DND-41 (cell line): ENCODE measurements around the gene COG8.

Source experiments
- ATAC-seq: fragments of 200-7000 bp; cut with Tn5 transposase; 3 replicates; pipeline ENCODE4 v1.9.1; 2021; ENCODE audit warnings: low read depth; ENCODE audit not compliant: insufficient read depth
- DNase-seq: peaks from one replicate; pipeline ENCODE4 v3.0.0-alpha.2; 2020
- H2AFZ ChIP-seq: 2 replicates; pipeline ENCODE4 v1.6.0; 2012; ENCODE audit warnings: low read depth, low read length
- H3K27ac ChIP-seq: 2 replicates; pipeline ENCODE4 v1.5.1; 2012; ENCODE audit warnings: low read length, inconsistent platforms
- H3K27me3 ChIP-seq: fragments of 200-600 bp; sonication (generic); 2 replicates; pipeline ENCODE4 v1.6.0; 2012; ENCODE audit warnings: low read length, mild to moderate bottlenecking, inconsistent platforms; ENCODE audit not compliant: insufficient read depth, poor library complexity
- H3K36me3 ChIP-seq: 2 replicates; pipeline ENCODE4 v1.5.1; 2012; ENCODE audit warnings: low read length, inconsistent platforms; ENCODE audit not compliant: insufficient read depth
- H3K4me1 ChIP-seq: 2 replicates; pipeline ENCODE4 v1.5.1; 2012; ENCODE audit warnings: mild to moderate bottlenecking, low read length; ENCODE audit not compliant: insufficient read depth
- H3K4me2 ChIP-seq: 2 replicates; pipeline ENCODE4 v1.6.0; 2012; ENCODE audit warnings: mild to moderate bottlenecking, moderate library complexity, low read length, inconsistent platforms; ENCODE audit not compliant: insufficient read depth
- H3K4me3 ChIP-seq, 2 experiments: fragments of 200-600 bp in 1 of 2; shearing (Covaris generic) in 1 of 2; 2 replicates each; pipeline ENCODE4 v1.5.1; 2012 to 2016; ENCODE audit warnings: inconsistent platforms in 2 of 2, low read length in 2 of 2, mild to moderate bottlenecking in 2 of 2, low read depth in 1 of 2, moderate library complexity in 1 of 2
- H3K79me2 ChIP-seq: 2 replicates; pipeline ENCODE4 v1.6.0; 2012; ENCODE audit warnings: low read length, inconsistent platforms; ENCODE audit not compliant: insufficient read depth
- H3K9ac ChIP-seq: 2 replicates; pipeline ENCODE4 v1.6.0; 2012; ENCODE audit warnings: low read depth, mild to moderate bottlenecking, inconsistent platforms, low read length, moderate library complexity
- H3K9me3 ChIP-seq: 2 replicates; pipeline ENCODE4 v1.5.1; 2012; ENCODE audit warnings: low read length, moderate library complexity, mild to moderate bottlenecking, inconsistent platforms; ENCODE audit not compliant: insufficient read depth, severe bottlenecking
- H4K20me1 ChIP-seq: 2 replicates; pipeline ENCODE4 v1.6.0; 2012; ENCODE audit warnings: low read length; ENCODE audit not compliant: insufficient read depth
- EZH2 ChIP-seq: IDR thresholded peaks from 3 replicates; pipeline ENCODE4 v1.6.1; 2012; ENCODE audit warnings: borderline replicate concordance, low read depth, mild to moderate bottlenecking, moderate library complexity, low read length, inconsistent platforms; ENCODE audit not compliant: severe bottlenecking
- TF ChIP-seq, protein P1 (sequence below): IDR thresholded peaks from 2 replicates; pipeline ENCODE4 v1.5.1; 2012; ENCODE audit warnings: borderline replicate concordance, low read length, moderate library complexity, mild to moderate bottlenecking; ENCODE audit not compliant: poor library complexity, severe bottlenecking; ENCODE audit errors: extremely low read depth

The COG8 gene

DNA sequence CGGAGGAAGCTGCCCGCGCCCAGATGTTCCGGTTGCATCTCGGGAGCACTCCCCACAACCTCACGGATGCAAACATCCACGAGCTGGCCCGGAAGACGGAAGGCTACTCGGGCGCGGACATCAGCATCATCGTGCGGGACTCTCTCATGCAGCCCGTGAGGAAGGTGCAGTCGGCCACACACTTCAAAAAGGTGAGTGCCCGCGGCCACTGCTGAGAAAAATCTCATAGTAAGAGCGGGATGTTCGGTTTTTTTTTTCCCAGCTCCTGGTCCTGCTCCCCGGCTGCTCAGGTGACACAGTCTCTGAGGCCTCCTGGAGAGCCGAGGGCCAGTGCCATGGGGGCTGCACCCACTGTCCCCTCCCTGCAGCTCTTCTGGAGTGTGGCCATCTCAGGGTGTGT is 18.3 kb downstream of the COG8 start:
- Histone ChIP-seq H2AFZ (no peak overlapping the region), H3K4me2 (no peak overlapping the region), H3K36me3 (peaks cover 92% of the 10 kb centered on the region), H3K9ac (no peak overlapping the region), H3K27ac (no peak overlapping the region), H3K4me3 (no peak overlapping the region), H3K27me3 (no peaks in the 10 kb centered on the region), H4K20me1 (peaks cover 83% of the 10 kb centered on the region), H3K79me2 (peaks cover 79% of the 10 kb centered on the region), H3K4me1 (peaks cover 15% of the 10 kb centered on the region), H3K9me3 (no peaks in the 10 kb centered on the region)
- DNase-seq = no peak
- no peak for TF ChIP-seq EZH2
- TF ChIP-seq, protein P1, sequence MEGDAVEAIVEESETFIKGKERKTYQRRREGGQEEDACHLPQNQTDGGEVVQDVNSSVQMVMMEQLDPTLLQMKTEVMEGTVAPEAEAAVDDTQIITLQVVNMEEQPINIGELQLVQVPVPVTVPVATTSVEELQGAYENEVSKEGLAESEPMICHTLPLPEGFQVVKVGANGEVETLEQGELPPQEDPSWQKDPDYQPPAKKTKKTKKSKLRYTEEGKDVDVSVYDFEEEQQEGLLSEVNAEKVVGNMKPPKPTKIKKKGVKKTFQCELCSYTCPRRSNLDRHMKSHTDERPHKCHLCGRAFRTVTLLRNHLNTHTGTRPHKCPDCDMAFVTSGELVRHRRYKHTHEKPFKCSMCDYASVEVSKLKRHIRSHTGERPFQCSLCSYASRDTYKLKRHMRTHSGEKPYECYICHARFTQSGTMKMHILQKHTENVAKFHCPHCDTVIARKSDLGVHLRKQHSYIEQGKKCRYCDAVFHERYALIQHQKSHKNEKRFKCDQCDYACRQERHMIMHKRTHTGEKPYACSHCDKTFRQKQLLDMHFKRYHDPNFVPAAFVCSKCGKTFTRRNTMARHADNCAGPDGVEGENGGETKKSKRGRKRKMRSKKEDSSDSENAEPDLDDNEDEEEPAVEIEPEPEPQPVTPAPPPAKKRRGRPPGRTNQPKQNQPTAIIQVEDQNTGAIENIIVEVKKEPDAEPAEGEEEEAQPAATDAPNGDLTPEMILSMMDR = no peak
- no peak for ATAC-seq

DNA sequence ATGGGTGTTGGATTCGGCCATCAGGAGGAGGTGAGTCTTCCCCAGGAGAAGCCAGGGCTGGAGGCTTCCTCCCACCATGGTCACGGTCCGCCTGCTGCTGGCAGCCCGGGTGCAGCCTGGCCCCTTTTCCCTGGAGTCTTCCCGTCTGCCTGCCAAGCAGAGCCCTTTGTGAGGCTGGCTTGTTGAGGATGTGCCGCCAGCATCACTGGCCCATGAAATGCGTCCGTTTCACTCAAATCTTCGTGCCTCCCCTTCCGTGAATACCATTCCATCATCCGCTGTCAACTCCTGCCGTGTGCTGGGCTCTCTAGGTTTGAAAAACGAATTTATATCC is 18.7 kb downstream of the COG8 start:
- H4K20me1 ChIP-seq = peaks cover 83% of the 10 kb centered on the region
- peaks cover 92% of the 10 kb centered on the region for H3K36me3 ChIP-seq
- H3K4me3 ChIP-seq = no peak overlapping the region
- no peak overlapping the region for H2AFZ ChIP-seq
- H3K27ac ChIP-seq = no peak overlapping the region
- no peaks in the 10 kb centered on the region for H3K9me3 ChIP-seq
- no peak for ATAC-seq
- no peak for DNase-seq
- H3K27me3 ChIP-seq = no peaks in the 10 kb centered on the region
- TF ChIP-seq EZH2 = no peak
- TF ChIP-seq, protein P1 = no peak
- H3K9ac ChIP-seq = no peak overlapping the region
- H3K4me1 ChIP-seq = peaks cover 12% of the 10 kb centered on the region
- no peak overlapping the region for H3K4me2 ChIP-seq
- H3K79me2 ChIP-seq = peaks cover 79% of the 10 kb centered on the region

DNA sequence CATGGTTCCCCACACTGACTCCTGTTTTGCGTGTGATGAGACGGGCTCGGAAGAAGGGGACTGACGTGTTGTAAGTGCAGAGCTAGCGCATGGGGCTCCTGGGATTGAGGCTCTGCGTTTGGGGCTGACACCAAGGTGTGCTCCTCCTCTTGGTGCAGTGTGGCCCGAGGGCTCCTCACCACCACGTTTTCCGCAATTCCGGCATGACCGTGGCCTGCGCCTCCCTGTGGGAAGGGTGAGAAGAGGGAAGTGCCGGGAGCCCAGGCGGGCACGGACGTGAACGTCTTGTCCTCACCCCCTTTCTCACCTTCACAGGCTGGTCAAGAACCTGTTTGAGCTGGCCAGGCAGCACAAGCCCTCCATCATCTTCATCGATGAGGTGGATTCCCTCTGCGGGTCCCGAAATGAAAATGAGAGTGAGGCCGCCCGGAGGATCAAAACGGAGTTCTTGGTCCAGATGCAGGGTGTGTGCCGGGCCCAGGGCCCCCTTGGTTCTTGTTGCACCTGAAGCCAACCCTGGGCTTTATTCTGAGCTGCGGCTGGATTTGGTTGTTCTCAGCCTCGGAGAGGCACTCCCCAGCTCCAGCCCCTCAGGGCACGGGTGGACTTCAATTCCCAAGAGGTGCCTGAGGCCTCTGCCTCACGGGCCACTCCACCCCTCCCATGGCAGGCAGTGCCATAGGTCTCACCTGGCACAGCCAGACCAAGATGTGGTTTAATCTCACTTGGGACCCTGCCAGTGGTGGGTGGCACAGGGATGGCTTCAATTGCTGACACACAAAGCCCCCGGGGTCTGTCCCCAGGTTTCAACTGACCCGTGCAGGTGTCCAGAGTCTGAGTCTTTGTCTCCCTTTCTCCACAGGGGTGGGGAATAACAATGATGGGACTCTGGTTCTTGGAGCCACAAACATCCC is 19.3 kb downstream of the COG8 start:
- Histone ChIP-seq H3K4me2 (no peak overlapping the region), H3K4me3 (no peak overlapping the region), H3K79me2 (peaks cover 80% of the 10 kb centered on the region), H3K27me3 (no peaks in the 10 kb centered on the region), H3K4me1 (peaks cover 9% of the 10 kb centered on the region; the same call in 1 of the 2 replicates), H3K27ac (no peak overlapping the region), H3K36me3 (peaks cover 96% of the 10 kb centered on the region), H3K9ac (no peak overlapping the region), H3K9me3 (no peaks in the 10 kb centered on the region), H4K20me1 (peaks cover 87% of the 10 kb centered on the region), H2AFZ (no peak overlapping the region)
- TF ChIP-seq, protein P1 = no peak
- TF ChIP-seq EZH2 = no peak
- DNase-seq (no peak), ATAC-seq (no peak)
